G401 (cell line): ENCODE results near the gene CABLES2. TPM values are rescaled to one million over a fixed set of nuclear protein-coding genes. Genes with fewer than 3 reads are reported as not detected.

Source experiments
- DNase-seq: peaks from one replicate; pipeline ENCODE4 v3.0.0-alpha.2; 2015; ENCODE audit warnings: low spot score
- in situ Hi-C: cut with HindIII; loops from 2 replicates; pipeline ENCODE4 v1.10.0; 2016; ENCODE audit warnings: low sequenced_read_pairs, mixed read lengths
- total RNA-seq: library from RNA; depleted of rRNA; stranded (reverse); fragments of >200 nt; shearing (Covaris generic); gene quantifications from 2 replicates; pipeline ENCODE4 v1.2.3, GENCODE V29; 2014

Gene CABLES2
- total RNA-seq, 1 experiment from 2014 or later, result 4.2 TPM

DNA sequence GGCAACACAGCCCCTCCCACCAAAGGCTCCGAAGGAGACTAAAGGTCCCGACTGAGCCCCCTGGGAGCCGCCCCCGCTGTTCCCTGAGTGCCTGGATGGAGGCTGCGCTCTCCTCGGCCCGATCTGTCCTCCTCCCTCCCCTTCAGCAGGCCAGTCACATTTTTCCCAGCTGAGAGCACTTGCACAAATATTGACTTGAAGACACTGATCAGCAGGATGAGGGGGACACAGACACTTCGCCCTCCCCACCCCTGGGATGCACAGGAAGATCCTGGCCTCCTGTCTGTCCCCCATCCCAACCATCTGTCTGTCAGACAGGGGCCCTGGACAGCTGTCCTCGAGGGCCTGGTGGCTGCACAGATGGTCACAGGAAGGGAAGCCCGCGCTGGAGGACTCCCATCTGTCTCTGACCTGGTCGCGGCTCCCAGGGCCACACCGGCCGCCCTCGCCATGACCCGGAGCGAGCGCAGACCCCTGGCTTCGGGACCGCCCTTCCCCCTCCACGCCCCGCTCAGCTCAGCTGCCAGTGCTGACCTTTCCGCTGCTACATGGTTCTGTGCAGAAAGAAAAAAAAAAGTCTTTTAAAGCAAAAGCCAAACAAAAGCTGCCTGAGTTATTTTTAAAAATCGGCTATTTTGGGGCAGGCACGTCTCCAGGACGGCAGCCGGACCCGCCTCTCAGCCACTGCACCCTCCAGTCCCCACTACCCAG, 51.1 kb downstream of the CABLES2 start:
- peak; percentile 78 for DNase-seq
- in situ Hi-C loops, result no loop called here

- in situ Hi-C loops, result no loop called here
- DNase-seq, result peak; percentile 26
Measured at GRCh38 chr20:62355516-62355877, 51.6 kb downstream of the CABLES2 start.

DNA sequence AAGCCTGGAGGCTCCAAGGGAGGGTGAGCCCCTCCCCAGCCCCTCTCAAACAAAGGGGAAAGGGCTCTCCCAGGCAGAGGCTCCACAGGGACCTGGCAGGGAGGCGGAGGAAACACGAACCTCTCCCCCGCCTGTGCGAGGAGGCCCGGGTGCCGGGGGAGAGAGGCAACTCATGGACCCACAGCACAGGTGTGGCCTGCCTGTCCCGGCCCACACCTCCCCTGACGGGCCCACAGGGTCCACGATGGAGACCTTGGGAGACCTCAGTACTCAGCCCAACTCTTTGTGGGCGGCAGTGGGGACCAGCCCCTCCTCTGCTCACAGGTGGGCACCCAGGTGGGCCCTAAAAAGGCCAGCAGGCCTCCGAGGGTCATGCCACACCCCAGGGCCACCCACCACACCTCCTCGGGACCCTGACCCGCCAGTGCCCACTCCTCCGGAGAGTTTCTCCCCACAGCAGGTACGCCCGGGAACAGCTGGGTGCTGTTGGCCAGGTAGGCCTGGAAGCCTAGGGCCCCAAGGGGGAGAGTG, 52.2 kb downstream of the CABLES2 start:
- in situ Hi-C loops, result no loop called here
- no peak for DNase-seq

DNA sequence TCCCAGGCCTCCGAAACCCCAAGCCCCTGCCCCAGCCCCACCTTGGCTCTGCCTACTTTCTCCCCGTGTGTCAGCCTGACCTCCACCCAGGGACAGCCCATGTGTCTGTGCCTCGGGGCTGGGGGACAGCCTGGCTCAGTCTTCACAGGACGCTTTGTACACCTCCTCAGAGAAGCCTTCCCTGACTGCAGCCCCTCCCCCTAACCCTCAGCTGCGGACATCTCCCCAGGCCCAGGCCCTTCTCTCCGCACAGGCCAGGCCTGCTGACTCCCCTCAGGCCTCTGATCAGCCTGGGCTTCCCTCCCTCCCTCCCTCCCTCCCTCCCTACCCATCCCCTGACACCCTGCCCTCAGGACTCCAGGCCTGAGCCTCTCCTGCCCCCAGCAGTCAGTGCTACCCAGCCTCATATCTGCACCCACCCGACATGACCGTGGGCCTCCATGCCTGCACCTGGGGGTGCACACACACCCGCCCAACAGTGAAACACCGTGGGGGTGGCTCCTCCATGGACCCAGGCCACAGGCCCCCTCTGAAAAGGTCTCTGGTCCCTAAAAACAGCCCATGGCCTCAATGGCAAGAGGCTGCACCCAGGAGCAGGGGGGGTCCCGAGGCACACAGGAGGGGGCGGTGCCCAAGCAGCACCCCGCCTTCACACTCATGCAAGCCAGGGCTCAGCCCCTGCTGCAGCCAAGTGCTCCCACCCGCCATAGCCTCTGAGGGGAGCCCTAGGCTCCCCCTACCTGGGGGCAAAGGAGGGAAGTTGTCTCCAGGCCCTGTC, 52.9 kb downstream of the CABLES2 start:
- DNase-seq, result no peak
- in situ Hi-C loops, result no loop called here

DNA sequence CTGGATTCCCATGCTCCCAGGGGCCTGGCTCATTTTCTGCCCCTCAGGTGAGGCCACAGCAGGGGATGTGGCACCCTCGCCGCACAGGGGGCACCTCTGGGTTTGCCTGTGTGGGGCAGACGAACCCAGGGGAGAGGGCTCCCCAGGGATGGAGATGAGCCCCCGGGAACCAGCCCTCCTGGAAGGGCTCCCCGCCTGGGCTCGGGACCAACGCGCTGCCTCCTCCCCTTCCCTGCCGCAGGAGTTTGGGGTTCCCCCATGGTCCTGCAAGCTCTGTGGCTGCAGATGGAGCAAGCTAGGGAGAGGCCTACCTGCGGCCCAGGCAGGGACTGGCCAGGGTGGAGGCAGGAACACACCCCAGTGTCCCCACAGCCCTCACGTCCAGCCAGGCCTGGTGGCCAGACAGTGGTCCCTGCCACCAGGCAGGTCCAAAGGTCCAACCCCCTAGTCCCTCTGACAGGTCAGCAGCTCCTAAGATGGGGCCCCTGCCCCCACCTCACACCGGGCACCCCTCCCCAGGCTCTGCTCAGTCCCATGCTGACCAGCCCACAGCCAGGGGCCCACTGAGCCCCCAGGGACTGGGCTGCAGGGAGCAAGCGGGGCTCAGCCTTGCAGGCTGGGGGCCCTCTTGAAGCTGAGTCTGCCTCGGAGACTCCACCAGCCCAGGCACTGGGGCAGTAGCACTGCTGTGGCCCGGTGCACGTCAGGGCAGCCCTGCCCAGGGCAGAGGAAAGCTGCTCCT, 53.6 kb downstream of the CABLES2 start:
- no peak for DNase-seq
- in situ Hi-C loops, result no loop called here

GRCh38 chr20:62352402-62353288, 54.4 kb downstream of the CABLES2 start:
- in situ Hi-C loops, result no loop called here

GRCh38 chr20:62351469-62352401, 55.4 kb downstream of the CABLES2 start:
- DNase-seq, result no peak
- in situ Hi-C loops, result no loop called here

More at GRCh38 chr20:62352402-62353288, 54.4 kb downstream of the CABLES2 start:
- DNase-seq, result peak; percentile 97

GRCh38 chr20:62350629-62351422, 56.3 kb downstream of the CABLES2 start:
- in situ Hi-C loops, result no loop called here
- no peak for DNase-seq

DNA sequence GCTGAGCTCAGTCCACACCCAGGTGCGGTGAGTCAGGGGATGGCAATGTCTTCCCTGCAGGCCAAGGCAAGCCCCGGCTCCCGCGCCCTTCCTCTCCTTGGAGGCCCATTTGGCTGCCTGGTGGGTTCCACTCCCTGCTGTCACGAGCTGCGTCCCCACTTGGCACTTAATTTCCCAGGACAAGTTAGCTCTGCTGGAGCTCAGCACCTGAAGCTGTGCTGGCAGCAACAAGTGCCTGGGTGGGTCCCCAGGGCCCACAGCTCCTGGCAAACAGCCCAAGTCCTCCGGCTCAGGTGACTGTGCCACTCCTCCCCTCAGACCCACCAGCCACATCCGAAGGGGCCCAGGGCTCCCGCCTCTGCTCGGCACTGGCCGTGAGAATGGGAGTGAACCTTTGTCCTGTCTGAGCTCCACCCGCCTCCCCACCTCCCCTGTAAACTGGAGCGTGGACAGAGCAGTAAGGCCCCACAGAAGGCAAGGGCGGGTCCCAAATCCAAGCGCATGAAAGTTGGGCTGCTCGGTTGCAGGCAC, 56.9 kb downstream of the CABLES2 start:
- in situ Hi-C loops, result no loop called here
- DNase-seq, result peak; percentile 10

GRCh38 chr20:62349556-62350097, 57.5 kb downstream of the CABLES2 start:
- DNase-seq, result no peak
- in situ Hi-C loops, result no loop called here

DNA sequence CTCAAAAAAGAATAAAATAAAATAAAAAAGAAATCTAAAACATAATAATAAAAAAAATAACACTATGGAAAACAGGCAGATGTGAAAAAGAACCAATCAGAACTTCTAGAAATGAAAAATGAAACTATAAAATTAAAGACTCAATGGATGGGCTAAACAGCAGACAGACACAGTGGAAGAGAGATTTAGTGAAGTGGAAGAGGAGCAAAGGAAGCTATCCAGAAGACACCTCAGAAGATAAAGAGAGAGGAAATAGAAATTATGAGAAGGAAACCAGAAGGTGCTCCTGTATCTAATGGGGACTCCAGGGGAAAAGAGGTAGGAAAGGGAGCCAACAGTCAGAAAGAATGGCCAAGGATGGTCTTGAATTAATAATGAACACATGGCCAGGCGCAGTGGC, 58.5 kb downstream of the CABLES2 start:
- no peak for DNase-seq
- in situ Hi-C loops, result no loop called here

DNA sequence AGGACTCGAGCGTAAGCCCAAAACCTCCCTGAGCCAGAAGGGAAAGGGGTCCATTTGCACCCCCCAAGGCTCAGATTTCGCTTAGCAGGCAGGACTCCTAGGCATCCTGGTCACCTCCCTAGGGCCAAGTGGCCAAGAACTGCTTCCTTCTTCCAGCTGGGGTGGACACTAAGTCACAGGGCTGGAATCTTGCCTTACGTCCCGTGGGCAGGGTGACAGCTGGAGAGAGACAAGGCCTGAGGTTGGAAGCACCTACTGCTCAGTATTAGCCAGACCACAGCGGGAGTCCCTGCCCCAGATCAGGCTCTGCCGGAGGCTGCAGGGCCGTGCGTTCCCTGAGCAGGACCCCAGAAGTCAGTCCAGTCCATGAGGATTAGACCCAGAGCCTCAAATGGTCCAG, 59.6 kb downstream of the CABLES2 start:
- in situ Hi-C loops, result no loop called here
- DNase-seq, result peak; percentile 13

DNA sequence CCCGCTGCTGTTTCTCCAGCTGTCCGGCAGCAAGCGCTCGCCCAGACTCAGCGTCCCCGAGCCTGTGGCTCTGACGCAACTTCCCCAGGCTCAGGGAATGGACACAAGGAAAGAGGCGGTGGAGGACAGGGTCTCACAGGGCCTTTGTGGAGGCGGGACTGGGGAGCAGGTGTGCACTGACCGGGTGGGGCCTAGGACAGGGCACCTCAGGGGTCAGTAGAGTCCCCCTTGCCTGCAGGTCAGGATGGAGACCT, 60.0 kb downstream of the CABLES2 start:
- DNase-seq, result no peak

DNA sequence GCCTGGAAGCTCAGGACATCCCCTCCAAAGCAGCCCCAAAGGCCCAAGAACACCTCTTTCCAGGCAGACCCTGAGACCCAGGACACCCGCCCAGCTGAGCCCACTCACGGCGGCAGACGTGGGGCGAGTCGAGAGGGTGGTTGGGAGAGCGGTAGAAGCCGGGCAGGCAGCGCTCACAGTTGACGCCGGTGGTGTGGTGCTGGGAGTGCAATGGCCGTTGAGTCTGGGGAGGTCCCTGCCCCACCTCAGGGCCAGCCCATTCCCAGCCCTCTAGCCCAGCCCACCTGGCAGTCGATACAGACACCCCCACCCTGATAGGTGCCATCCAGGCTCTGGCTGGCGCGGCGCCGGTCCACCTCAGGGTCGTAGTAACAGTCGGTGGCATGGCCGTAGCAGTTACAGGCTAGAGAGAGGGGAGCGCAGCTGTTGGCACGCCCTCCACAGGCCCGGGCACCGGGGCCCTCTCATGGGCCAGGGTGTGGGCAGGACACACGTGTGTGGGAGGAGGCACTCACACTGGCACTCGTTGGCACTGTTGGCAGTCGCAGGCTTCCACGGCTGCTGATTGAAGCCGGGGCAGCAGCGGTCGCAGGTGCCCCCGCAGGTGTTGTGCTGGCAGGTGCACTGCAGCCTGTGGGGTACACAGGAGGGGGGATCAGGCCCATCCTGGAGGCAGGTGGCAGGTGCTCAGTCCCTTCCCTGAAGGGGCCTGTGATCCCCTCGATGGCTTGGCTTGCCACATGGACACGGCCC, 60.5 kb downstream of the CABLES2 start:
- in situ Hi-C loops, result no loop called here

More for the DNA sequence above, 60.0 kb downstream of the CABLES2 start:
- in situ Hi-C loops, result no loop called here

DNA sequence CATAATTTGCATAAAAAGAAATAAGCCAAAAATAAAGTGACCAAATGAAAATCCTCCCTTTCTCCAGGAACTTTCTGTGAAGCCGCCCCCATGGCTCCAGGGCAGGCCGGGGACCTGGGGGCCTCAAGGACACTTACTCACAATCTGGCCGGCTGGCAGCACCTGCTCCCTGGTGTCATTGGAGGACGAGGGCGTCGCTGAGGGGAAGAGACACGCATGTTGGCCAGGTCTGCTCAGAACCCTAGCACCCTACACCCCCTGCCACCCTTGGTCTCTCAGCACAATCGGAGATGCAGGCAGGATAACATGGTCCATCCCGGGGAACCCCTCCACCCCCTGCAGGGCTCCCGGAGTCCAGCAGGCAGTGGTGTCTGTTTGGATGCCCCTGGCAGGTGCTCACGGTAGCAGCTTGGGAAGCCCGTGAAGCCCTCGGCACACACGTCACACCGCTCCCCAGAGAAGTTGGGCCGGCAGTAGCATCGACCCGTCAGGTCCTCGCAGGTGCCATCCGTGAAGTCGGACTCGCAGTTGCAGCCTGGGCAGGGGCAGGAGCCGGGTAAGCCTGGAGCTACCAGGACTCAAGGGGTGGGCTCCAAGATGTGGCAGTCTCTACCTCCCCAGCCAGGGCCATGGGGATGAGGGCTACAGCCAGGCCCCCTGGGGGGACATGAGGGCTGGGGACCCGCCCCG, 61.3 kb downstream of the CABLES2 start:
- no peak for DNase-seq
- in situ Hi-C loops, result no loop called here

More for the DNA sequence above, 60.5 kb downstream of the CABLES2 start:
- peak; percentile 22 for DNase-seq

GRCh38 chr20:62344782-62345181, 62.3 kb downstream of the CABLES2 start:
- no peak for DNase-seq
- in situ Hi-C loops, result no loop called here
